Fibroblast of the aortic adventitia (primary cell): ENCODE results near the gene LRMDA. TPM values are rescaled to one million over a fixed set of nuclear protein-coding genes. Genes with fewer than 3 reads are reported as not detected.

Source experiments
- DNase-seq: peaks from one replicate; pipeline ENCODE4 v3.0.0-alpha.2; 2010; ENCODE audit warnings: low read depth
- H3K4me3 ChIP-seq: 2 replicates; pipeline ENCODE4 v1.5.1; 2011; ENCODE audit warnings: low read depth, mild to moderate bottlenecking, control low read depth, low read length, moderate library complexity
- CTCF ChIP-seq: IDR thresholded peaks from 2 replicates; pipeline ENCODE4 v1.5.1; 2011; ENCODE audit warnings: mild to moderate bottlenecking, low read length, control low read depth, inconsistent platforms; ENCODE audit not compliant: insufficient read depth
- total RNA-seq: library from RNA; depleted of rRNA; stranded (reverse); fragments of >200 nt; gene quantifications from 2 replicates; pipeline ENCODE4 v1.2.3, GENCODE V29; 2012; ENCODE audit warnings: low replicate concordance

Gene LRMDA
- total RNA-seq, 1 donor = 6.3 TPM

DNA sequence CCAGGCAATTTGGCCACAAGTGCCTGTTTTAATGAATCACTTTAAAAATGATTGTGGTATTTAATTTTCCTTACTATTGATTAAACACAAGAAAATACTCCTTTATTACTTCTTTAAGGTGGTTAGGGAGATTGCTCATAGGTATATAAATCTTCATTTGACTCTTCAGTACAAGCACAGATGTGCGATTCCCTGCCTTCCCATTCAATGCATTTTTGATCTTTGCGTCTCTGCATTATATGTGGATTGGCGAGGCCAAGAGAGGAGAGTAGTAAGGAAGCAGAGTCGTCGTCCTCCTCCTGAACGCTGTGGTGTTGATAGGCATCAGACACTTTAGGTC lies 683.7 kb downstream of the LRMDA start:
- no peak for TF ChIP-seq CTCF

DNA sequence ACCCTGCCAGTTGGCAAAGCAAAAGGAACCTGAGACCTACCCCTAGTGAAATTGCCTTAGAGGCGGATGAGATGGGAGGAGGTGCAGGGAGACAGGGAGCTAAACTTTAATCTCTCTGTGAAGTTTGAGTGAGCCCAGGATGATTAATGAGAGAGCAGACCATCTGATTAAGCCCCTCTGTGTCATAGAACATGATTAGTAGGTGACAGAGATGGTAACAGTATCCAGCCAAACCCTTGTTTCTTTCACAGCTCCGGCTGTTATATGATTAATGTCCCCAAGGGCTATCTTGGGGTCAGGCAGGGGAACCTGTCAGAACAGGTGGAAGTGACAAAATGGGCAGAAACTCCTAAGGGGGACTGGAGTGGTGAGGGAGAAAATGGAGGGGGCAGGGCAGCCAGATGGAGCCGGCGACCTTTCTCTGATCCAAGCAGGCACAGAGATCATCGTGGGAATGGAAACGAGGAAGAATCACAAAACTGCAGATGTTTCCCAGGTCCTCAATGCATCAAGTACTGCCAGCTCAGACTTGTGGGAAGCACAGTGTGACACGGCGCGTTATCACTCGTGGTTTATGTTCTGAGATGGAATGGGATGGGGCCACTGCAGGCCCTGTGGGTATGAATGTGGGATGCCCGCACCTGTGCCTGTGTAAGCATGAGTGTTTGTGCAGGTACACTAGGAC lies 684.2 kb downstream of the LRMDA start:
- no peak for TF ChIP-seq CTCF
- no peak for DNase-seq
- H3K4me3 ChIP-seq = no peak overlapping the region

More for the DNA sequence above, 683.7 kb downstream of the LRMDA start:
- H3K4me3 ChIP-seq = no peak overlapping the region
- no peak for DNase-seq

- TF ChIP-seq CTCF = no peak
- H3K4me3 ChIP-seq = no peak overlapping the region
- DNase-seq = no peak
These were observed 685.1 kb downstream of the LRMDA start for GRCh38 chr10:76116523-76116922.

GRCh38 chr10:76117949-76118348 lies 686.5 kb downstream of the LRMDA start:
- H3K4me3 ChIP-seq = no peak overlapping the region
- TF ChIP-seq CTCF = no peak
- DNase-seq = peak; percentile 19

DNA sequence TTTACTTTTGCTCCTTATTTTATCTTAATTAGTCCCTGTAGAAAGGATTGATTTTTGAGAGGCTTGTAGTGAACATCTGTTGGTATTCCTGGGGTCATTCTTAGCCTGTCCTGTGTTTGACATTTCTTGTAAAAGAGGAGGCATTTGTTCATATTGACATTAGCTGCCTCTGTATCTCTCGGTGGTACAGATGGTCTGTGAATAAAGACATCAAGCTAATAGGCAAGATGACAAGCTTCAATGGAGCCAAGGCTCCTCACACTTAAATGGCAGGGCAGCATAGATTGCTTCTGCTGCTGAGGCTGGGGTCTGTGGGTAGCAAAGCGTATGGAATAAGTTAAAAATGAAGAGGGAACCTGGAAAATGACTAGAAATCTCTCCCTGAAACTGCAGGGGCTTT lies 687.6 kb downstream of the LRMDA start:
- H3K4me3 ChIP-seq = no peak overlapping the region
- no peak for TF ChIP-seq CTCF
- DNase-seq = no peak

GRCh38 chr10:76119515-76119914 lies 688.1 kb downstream of the LRMDA start:
- H3K4me3 ChIP-seq = no peak overlapping the region
- peak; percentile 80 for DNase-seq
- TF ChIP-seq CTCF = no peak

- no peak overlapping the region for H3K4me3 ChIP-seq
- no peak for TF ChIP-seq CTCF
- DNase-seq = no peak
These were observed 690.6 kb downstream of the LRMDA start for GRCh38 chr10:76122056-76122455.
